LHCN-M2 (cell line): ENCODE results near the gene KIF1B. TPM values are rescaled to one million over a fixed set of nuclear protein-coding genes. Genes with fewer than 3 reads are reported as not detected.
A peak's percentile ranks its signal among the peaks of the same experiment; 100 is the strongest.

Experiments used
- DNase-seq: peaks from one replicate; pipeline ENCODE4 v3.0.0-alpha.2; 2012; ENCODE audit warnings: low read depth
- total RNA-seq: library from RNA; depleted of rRNA; stranded (reverse); fragments of >200 nt; gene quantifications from 2 replicates; pipeline ENCODE4 v1.2.3, GENCODE V29; 2014

Gene KIF1B
- total RNA-seq, 1 experiment from 2014 or later: 33.2 TPM

GRCh38 chr1:10283318-10283984 is 73.1 kb downstream of the KIF1B start:
- no peak for DNase-seq

- peak; percentile 39 for DNase-seq
Measured at GRCh38 chr1:10286244-10286643, 75.9 kb downstream of the KIF1B start.

GRCh38 chr1:10287023-10287645 is 76.8 kb downstream of the KIF1B start:
- no peak for DNase-seq

- no peak for DNase-seq
Measured at GRCh38 chr1:10288029-10288615, 77.8 kb downstream of the KIF1B start.

- DNase-seq: no peak
Measured at GRCh38 chr1:10291705-10292104, 81.3 kb downstream of the KIF1B start.

- no peak for DNase-seq
Measured at GRCh38 chr1:10292188-10292587, 81.8 kb downstream of the KIF1B start.

- DNase-seq: no peak
Measured at GRCh38 chr1:10295481-10296085, 85.2 kb downstream of the KIF1B start.

GRCh38 chr1:10299151-10299550 is 88.8 kb downstream of the KIF1B start:
- no peak for DNase-seq

- DNase-seq: no peak
Measured at GRCh38 chr1:10302416-10302815, 92.0 kb downstream of the KIF1B start.

- no peak for DNase-seq
Measured at GRCh38 chr1:10304295-10304694, 93.9 kb downstream of the KIF1B start.

GRCh38 chr1:10306435-10306834 is 96.1 kb downstream of the KIF1B start:
- DNase-seq: peak; percentile 12

- peak; percentile 5 for DNase-seq
Measured at GRCh38 chr1:10308001-10308400, 97.6 kb downstream of the KIF1B start.

- DNase-seq: no peak
Measured at GRCh38 chr1:10309243-10310011, 99.1 kb downstream of the KIF1B start.

- DNase-seq: no peak
Measured at GRCh38 chr1:10316752-10317151, 106.4 kb downstream of the KIF1B start.

GRCh38 chr1:10319750-10320149 is 109.4 kb downstream of the KIF1B start:
- DNase-seq: no peak

GRCh38 chr1:10320336-10320735 is 110.0 kb downstream of the KIF1B start:
- no peak for DNase-seq

- DNase-seq: no peak
Measured at GRCh38 chr1:10322821-10323220, 112.5 kb downstream of the KIF1B start.

- DNase-seq: no peak
Measured at GRCh38 chr1:10324627-10325026, 114.3 kb downstream of the KIF1B start.

- no peak for DNase-seq
Measured at GRCh38 chr1:10325521-10325920, 115.2 kb downstream of the KIF1B start.

- no peak for DNase-seq
Measured at GRCh38 chr1:10326251-10326650, 115.9 kb downstream of the KIF1B start.

GRCh38 chr1:10328180-10328963 is 118.0 kb downstream of the KIF1B start:
- no peak for DNase-seq
